AG09309 (cell line): Measurements from ENCODE around the gene ADCK1.
"Not testable (repeated sequence)": the region's sequence is repeated elsewhere in the genome, so short reads cannot be mapped to it uniquely, and the experiment has no call there.

Experiments
- DNase-seq: peaks from one replicate; pipeline ENCODE4 v3.0.0-alpha.2; 2010; ENCODE audit warnings: low read depth
- H3K4me3 ChIP-seq: 2 replicates; pipeline ENCODE4 v1.5.1; 2011; ENCODE audit warnings: mild to moderate bottlenecking, low read depth, low read length, moderate library complexity; ENCODE audit not compliant: control insufficient read depth
- CTCF ChIP-seq: IDR thresholded peaks from 2 replicates; pipeline ENCODE4 v1.5.1; 2011; ENCODE audit warnings: mild to moderate bottlenecking, low read depth, low read length, inconsistent platforms; ENCODE audit not compliant: insufficient read depth, control insufficient read depth; ENCODE audit errors: missing control alignments

The ADCK1 gene

DNA sequence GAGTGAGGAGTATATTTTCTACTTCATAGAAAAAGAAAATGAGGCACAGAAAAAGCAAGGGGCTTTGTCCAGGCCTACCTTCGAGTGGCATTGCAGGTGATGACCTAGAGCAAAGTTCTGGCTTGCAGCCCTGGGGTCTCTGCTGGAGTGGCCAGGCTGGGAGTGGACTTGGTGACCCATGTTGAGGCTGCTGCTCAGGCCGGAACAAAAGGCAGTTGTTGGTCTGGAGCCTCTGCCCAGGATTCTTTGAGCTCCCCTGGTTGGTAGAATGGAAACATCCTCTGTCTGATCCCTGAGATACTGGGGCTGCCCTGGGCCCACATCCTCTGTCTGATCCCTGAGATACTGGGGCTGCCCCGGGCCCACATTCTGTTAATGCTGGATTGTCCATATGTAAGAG, 86.1 kb downstream of the ADCK1 start:
- TF ChIP-seq CTCF, result no peak
- no peak for DNase-seq
- no peak overlapping the region for H3K4me3 ChIP-seq

DNA sequence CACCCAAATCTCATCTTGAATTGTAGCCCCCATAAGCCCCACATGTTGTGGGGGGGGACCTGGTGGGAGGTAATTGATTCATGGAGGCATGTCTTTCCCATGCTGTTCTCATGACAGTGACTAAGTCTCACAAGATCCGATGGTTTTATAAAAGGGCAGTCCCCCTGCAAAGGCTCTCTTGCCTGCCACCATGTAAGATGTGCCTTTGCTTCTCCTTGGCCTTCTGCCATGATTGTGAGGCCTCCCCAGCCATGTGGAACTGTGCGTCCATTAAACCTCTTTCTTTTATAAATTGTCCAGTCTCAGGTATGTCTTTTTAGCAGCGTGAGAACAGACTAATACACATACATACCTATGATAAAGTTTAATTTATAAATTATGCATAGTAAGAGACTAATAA, 89.0 kb downstream of the ADCK1 start:
- not testable (repeated sequence) for DNase-seq, H3K4me3 ChIP-seq

DNA sequence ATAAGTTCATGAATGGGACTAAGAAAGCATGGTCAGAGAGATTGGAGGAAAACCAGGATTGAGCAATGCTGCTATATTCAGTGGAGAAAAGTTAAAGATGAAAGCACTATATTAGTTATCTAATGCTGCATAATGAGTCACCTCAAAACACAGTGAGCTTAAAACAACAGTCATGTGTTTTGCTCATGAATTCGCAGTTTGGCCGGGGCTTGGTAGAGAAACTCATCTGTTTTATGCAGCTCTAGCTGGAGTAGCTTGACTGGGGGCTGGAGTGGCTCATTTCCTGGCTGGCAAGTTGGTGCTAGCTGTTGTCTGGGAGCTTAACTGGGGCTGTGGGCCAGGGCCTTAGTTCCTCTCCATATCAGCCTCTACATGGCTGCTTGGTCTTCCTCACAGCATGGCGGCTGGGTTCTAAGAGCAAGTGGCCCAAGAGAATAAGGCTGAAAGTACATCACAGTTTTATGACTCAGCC, 90.1 kb downstream of the ADCK1 start:
- H3K4me3 ChIP-seq, result no peak overlapping the region
- TF ChIP-seq CTCF, result no peak
- peak; percentile 74 for DNase-seq

GRCh38 chr14:77890873-77891272, 91.0 kb downstream of the ADCK1 start:
- no peak for TF ChIP-seq CTCF
- DNase-seq, result no peak
- no peak overlapping the region for H3K4me3 ChIP-seq

DNA sequence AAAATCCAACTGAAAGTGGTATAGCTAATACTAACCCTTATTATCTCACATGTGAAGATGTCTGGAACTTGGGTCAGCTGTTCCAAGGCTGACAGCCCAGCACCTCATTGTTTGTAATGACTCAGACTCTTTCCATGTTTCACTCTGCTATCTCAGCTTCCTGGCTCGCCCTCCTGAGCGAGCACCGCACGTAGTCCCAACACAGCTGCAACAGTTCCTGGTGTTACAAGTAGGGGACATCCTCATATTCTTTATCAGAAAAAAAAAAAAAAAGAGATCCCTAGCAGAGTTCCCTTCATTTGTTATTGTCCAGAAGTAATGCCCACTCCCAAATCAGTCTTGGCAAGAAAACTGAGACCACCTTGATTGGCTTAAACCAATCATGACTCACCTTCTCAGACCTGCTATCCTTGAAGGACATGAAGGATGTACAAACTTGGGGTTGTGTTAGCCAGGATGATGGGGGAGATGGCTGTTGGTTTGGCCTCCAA, 92.5 kb downstream of the ADCK1 start:
- DNase-seq, result no peak
- no peak overlapping the region for H3K4me3 ChIP-seq
- no peak for TF ChIP-seq CTCF

GRCh38 chr14:77892890-77893484, 93.1 kb downstream of the ADCK1 start:
- no peak for DNase-seq
- no peak for TF ChIP-seq CTCF
- H3K4me3 ChIP-seq, result no peak overlapping the region

- no peak for DNase-seq
- H3K4me3 ChIP-seq, result no peak overlapping the region
- no peak for TF ChIP-seq CTCF
Measured at GRCh38 chr14:77897374-77897773, 97.5 kb downstream of the ADCK1 start.
